Breast epithelium (tissue), 4 donors: ENCODE results near the gene ANKRD66. TPM values are rescaled to one million over a fixed set of nuclear protein-coding genes. Genes with fewer than 3 reads are reported as not detected.

Source experiments
- DNase-seq, 2 donors: peaks; one replicate each; pipeline ENCODE4 v3.0.0-alpha.2; 2019; ENCODE audit warnings: low spot score in 2 of 2
- H3K27ac ChIP-seq, 2 donors: fragments of 200-600 bp; sonication (generic) in 1 of 2; one replicate each; pipeline ENCODE4 v1.5.1; 2016 to 2019; ENCODE audit warnings: mild to moderate bottlenecking in 1 of 2
- H3K27me3 ChIP-seq, 2 donors: fragments of 200-600 bp; sonication (generic) in 1 of 2; one replicate each; pipeline versions ENCODE4 v1.5.1 to v1.6.0; 2017 to 2019; ENCODE audit warnings: control low read depth in 1 of 2, mild to moderate bottlenecking in 1 of 2
- H3K36me3 ChIP-seq: fragments of 200-600 bp; one replicate; pipeline ENCODE4 v1.5.1; 2019
- H3K4me1 ChIP-seq, 2 donors: fragments of 200-600 bp; sonication (generic); one replicate each; pipeline ENCODE4 v1.5.1; 2016 to 2019; ENCODE audit warnings: control low read depth in 1 of 2
- H3K4me3 ChIP-seq, 3 donors: fragments of 200-600 bp; sonication (generic); 1 replicate in 2 of 3; 2 replicates in 1 of 3; pipeline ENCODE4 v1.5.1; 2016 to 2019; ENCODE audit warnings: mild to moderate bottlenecking in 3 of 3, moderate library complexity in 2 of 3
- H3K9me3 ChIP-seq, 2 donors: fragments of 200-600 bp; sonication (generic) in 1 of 2; one replicate each; pipeline ENCODE4 v1.5.1; 2016 to 2019; ENCODE audit warnings: control low read depth in 1 of 2
- CTCF ChIP-seq, 3 donors: fragments of 450-650 bp; IDR thresholded peaks; one replicate each; pipeline ENCODE4 v1.5.1; 2016 to 2017; ENCODE audit warnings: antibody characterized with exemption in 3 of 3, mild to moderate bottlenecking in 3 of 3, moderate library complexity in 3 of 3
- POLR2A ChIP-seq: fragments of 450-650 bp; IDR thresholded peaks from one replicate; pipeline ENCODE4 v1.6.1; 2016; ENCODE audit warnings: antibody characterized with exemption, mild to moderate bottlenecking, moderate library complexity
- POLR2AphosphoS5 ChIP-seq, 3 donors: sonication (generic); formaldehyde crosslinking; IDR thresholded peaks; one replicate each; pipeline ENCODE4 v1.6.1; 2017; ENCODE audit warnings: antibody characterized with exemption in 3 of 3
- intact Hi-C: fragments of 100-400 bp; cut with DNase I; formaldehyde crosslinking; loops from one replicate; pipeline ENCODE4 v1.15.1; 2023; ENCODE audit warnings: low total_unique reads
- total RNA-seq, 3 donors: library from RNA; depleted of rRNA; stranded (reverse); fragments of >200 nt; gene quantifications; one replicate each; pipeline ENCODE4 v1.1.0, GENCODE V29; 2016

ANKRD66 gene
- total RNA-seq, 3 donors from 2014 or later = not detected

GRCh38 chr6:46777476-46778346, 31.0 kb downstream of the ANKRD66 start:
- Histone ChIP-seq H3K4me3 (no peak overlapping the region), H3K9me3 (no peaks in the 10 kb centered on the region), H3K27ac (no peak overlapping the region), H3K36me3 (no peaks in the 10 kb centered on the region), H3K4me1 (no peaks in the 10 kb centered on the region), H3K27me3 (no peaks in the 10 kb centered on the region)
- no peak for DNase-seq
- intact Hi-C loops = loop anchor here (2.0 kb wide), 1 partner anchor 37 kb away; no protein-coding TSS in a partner anchor
- no peak for TF ChIP-seq POLR2A
- TF ChIP-seq CTCF (IDR thresholded peaks at IDR 0.05) = no peak
- TF ChIP-seq POLR2AphosphoS5 (IDR thresholded peaks at IDR 0.05) = no peak

GRCh38 chr6:46781478-46782378, 35.0 kb downstream of the ANKRD66 start:
- Histone ChIP-seq H3K9me3 (no peaks in the 10 kb centered on the region), H3K4me1 (no peaks in the 10 kb centered on the region), H3K27me3 (no peaks in the 10 kb centered on the region), H3K27ac (no peak overlapping the region), H3K36me3 (no peaks in the 10 kb centered on the region), H3K4me3 (no peak overlapping the region)
- DNase-seq = no peak
- TF ChIP-seq CTCF (IDR thresholded peaks at IDR 0.05) (peak in 2 of 3 donors; percentile 38 to 44), POLR2A (no peak)
- intact Hi-C loops = no loop called here

GRCh38 chr6:46784535-46784934, 37.8 kb downstream of the ANKRD66 start:
- H3K4me3 ChIP-seq = no peak overlapping the region
- TF ChIP-seq CTCF (IDR thresholded peaks at IDR 0.05) (no peak), POLR2AphosphoS5 (IDR thresholded peaks at IDR 0.05) (no peak), POLR2A (no peak)
- no peaks in the 10 kb centered on the region for H3K4me1 ChIP-seq
- H3K9me3 ChIP-seq = no peaks in the 10 kb centered on the region
- H3K27ac ChIP-seq = no peak overlapping the region
- intact Hi-C loops = no loop called here
- H3K27me3 ChIP-seq = no peaks in the 10 kb centered on the region
- no peaks in the 10 kb centered on the region for H3K36me3 ChIP-seq
- no peak for DNase-seq

GRCh38 chr6:46787871-46788540, 41.3 kb downstream of the ANKRD66 start:
- H3K27ac ChIP-seq = no peak overlapping the region
- no peaks in the 10 kb centered on the region for H3K36me3 ChIP-seq
- no peaks in the 10 kb centered on the region for H3K4me1 ChIP-seq
- TF ChIP-seq POLR2A (no peak), POLR2AphosphoS5 (IDR thresholded peaks at IDR 0.05) (no peak), CTCF (IDR thresholded peaks at IDR 0.05) (no peak)
- H3K27me3 ChIP-seq = no peaks in the 10 kb centered on the region
- H3K4me3 ChIP-seq = no peak overlapping the region
- intact Hi-C loops = no loop called here
- H3K9me3 ChIP-seq = no peaks in the 10 kb centered on the region
- DNase-seq = no peak
